ENCODE measurements around the gene MGLL. TPM values are rescaled to one million over a fixed set of nuclear protein-coding genes. Genes with fewer than 3 reads are reported as not detected.

The MGLL gene
- total RNA-seq, 6 experiments from 2014 or later = 128 to 144 (median 129) TPM

DNA sequence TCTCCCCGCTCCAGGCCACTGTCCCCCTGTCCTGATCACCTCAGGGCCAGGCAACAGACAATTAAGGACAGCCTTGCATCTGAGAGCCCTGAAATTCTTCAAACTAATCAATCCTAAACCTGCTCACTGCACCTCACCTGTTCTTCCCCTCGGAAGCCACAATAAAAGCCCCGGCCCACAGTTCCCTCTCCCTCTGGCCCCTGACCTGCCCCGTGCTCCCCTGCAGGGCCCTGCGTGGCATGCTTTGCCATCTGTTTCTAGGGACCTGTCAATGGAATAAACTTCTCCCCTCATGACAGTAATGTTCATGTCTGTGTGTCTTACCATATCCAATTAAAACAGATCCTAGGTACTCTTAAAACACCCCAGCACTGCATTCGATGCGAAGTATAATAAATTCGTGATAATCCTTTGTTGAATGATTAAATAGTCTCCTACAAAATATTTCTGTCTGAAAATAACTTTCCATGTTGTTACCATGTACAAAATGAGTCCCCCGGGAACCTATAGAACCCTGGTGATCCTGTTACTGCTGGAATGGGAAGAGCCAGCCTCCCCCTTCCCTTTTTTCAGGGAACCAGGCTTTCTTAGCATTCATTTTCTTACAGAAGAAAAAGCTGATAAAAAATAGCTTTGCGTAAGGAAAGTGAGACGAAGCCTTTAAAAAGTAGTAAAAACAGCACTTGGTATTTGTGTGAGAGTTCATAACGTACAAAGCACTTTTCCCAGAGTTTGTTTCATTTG, 90.6 kb downstream of the MGLL start:
- H3K36me3 Mint-ChIP-seq (ENCODE audit: low read depth) = peaks cover 14% of the 10 kb centered on the region; the same call in 1 of the 2 replicates

DNA sequence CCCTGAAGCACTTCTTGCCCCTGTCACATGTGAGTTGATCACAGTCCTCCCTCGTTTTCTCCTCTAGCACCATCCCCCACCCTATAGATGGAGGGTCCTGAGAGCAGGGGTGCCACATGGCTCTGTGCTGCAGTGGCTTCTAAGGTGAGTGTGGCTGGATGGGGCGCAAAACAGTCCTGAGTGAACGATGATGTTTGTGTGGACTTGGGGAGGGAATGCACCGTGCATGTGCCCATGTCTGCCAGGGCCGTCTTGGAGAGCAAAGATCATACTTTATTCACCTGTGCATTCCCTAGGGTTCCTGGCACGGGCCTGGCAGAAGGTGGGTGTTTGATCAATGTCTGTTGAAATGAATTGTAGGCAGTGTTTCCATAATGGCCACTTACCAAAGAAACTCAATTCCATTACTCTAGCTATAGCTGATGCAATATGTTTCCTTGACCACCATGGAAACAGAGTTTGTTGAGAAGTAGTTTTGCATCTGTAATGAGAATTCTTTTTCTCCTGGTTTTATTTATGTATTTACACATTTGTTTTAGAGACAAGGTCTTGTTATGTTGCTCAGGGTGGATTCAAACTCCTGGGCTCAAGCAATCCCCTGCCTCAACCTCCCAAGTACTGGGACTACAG, 91.5 kb downstream of the MGLL start:
- TF ChIP-seq, protein P1, sequence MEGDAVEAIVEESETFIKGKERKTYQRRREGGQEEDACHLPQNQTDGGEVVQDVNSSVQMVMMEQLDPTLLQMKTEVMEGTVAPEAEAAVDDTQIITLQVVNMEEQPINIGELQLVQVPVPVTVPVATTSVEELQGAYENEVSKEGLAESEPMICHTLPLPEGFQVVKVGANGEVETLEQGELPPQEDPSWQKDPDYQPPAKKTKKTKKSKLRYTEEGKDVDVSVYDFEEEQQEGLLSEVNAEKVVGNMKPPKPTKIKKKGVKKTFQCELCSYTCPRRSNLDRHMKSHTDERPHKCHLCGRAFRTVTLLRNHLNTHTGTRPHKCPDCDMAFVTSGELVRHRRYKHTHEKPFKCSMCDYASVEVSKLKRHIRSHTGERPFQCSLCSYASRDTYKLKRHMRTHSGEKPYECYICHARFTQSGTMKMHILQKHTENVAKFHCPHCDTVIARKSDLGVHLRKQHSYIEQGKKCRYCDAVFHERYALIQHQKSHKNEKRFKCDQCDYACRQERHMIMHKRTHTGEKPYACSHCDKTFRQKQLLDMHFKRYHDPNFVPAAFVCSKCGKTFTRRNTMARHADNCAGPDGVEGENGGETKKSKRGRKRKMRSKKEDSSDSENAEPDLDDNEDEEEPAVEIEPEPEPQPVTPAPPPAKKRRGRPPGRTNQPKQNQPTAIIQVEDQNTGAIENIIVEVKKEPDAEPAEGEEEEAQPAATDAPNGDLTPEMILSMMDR (IDR thresholded peaks at IDR 0.05) = no peak
- no peaks in the 10 kb centered on the region for H3K9me3 Mint-ChIP-seq
- H3K4me1 Mint-ChIP-seq (ENCODE audit: low read depth) = peaks cover 40% of the 10 kb centered on the region
- peak overlapping the region; percentile 46; the same call in 1 of the 2 replicates for H3K27ac Mint-ChIP-seq
- H3K27me3 Mint-ChIP-seq (ENCODE audit: insufficient read depth) = no peaks in the 10 kb centered on the region
- DNase-seq = no peak
- H3K4me3 Mint-ChIP-seq = no peak overlapping the region
- peaks cover 14% of the 10 kb centered on the region; the same call in 1 of the 2 replicates for H3K36me3 Mint-ChIP-seq (ENCODE audit: low read depth)

More for the DNA sequence above, 90.6 kb downstream of the MGLL start:
- DNase-seq = no peak
- H3K27ac Mint-ChIP-seq = no peak overlapping the region
- no peak overlapping the region for H3K4me3 Mint-ChIP-seq
- H3K9me3 Mint-ChIP-seq = no peaks in the 10 kb centered on the region
- H3K4me1 Mint-ChIP-seq (ENCODE audit: low read depth) = peaks cover 48% of the 10 kb centered on the region
- no peaks in the 10 kb centered on the region for H3K27me3 Mint-ChIP-seq (ENCODE audit: insufficient read depth)
- TF ChIP-seq, protein P1 (IDR thresholded peaks at IDR 0.05) = no peak

DNA sequence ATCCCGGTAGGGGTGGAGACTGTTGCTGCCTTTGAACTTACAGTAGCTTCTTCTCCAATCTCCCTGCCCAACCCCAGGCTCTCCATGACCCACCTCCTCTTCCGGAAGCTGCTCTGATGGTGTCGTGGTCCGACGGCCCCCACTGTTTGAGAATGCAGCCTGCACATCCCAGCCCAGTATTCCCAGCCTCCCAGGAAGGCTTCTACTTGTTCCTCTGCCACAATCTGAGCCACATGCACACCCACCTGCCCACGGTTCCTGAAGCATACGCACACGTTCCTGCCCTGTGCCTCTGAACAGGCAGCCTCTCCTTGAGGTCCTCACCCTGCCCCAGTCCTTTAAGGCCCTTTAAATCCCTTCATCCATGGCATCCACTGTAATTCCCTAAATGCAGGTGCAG, 92.1 kb downstream of the MGLL start:
- Mint-ChIP-seq H3K4me3 (no peak overlapping the region), H3K27ac (no peak overlapping the region), H3K36me3 (ENCODE audit: low read depth) (peaks cover 19% of the 10 kb centered on the region), H3K27me3 (ENCODE audit: insufficient read depth) (no peaks in the 10 kb centered on the region), H3K9me3 (no peaks in the 10 kb centered on the region), H3K4me1 (ENCODE audit: low read depth) (peaks cover 35% of the 10 kb centered on the region)
- TF ChIP-seq, protein P1 (IDR thresholded peaks at IDR 0.05) = no peak
- DNase-seq = no peak

DNA sequence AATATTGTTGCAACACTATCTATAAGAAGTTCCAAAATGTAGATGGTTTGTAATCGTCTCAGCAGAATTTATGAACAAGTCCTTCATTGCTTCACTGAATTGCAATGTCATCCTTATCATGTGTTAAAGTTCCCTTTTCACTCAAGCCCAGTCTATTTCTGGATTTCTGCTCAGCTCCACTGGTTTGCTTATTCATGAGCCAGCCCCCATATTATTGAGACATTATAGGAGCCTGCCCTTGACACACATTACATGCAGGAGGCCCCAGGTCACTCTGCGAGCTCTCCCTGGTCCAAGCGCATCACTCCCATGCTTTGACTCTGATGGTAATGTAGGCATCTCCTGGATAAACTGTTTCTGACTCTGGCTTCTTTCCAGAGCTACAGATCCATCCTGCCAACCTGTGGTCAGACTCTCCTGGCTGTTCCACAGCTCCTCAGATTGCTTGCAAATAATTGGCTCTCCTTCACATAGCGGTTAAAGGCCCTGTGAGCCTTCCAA, 92.7 kb downstream of the MGLL start:
- no peak for DNase-seq
- H3K36me3 Mint-ChIP-seq (ENCODE audit: low read depth) = peaks cover 25% of the 10 kb centered on the region
- TF ChIP-seq, protein P1 (IDR thresholded peaks at IDR 0.05) = no peak
- no peak overlapping the region for H3K4me3 Mint-ChIP-seq
- H3K4me1 Mint-ChIP-seq (ENCODE audit: low read depth) = peaks cover 34% of the 10 kb centered on the region
- no peaks in the 10 kb centered on the region for H3K9me3 Mint-ChIP-seq
- H3K27ac Mint-ChIP-seq = no peak overlapping the region
- peaks cover 3% of the 10 kb centered on the region for H3K27me3 Mint-ChIP-seq (ENCODE audit: insufficient read depth)

DNA sequence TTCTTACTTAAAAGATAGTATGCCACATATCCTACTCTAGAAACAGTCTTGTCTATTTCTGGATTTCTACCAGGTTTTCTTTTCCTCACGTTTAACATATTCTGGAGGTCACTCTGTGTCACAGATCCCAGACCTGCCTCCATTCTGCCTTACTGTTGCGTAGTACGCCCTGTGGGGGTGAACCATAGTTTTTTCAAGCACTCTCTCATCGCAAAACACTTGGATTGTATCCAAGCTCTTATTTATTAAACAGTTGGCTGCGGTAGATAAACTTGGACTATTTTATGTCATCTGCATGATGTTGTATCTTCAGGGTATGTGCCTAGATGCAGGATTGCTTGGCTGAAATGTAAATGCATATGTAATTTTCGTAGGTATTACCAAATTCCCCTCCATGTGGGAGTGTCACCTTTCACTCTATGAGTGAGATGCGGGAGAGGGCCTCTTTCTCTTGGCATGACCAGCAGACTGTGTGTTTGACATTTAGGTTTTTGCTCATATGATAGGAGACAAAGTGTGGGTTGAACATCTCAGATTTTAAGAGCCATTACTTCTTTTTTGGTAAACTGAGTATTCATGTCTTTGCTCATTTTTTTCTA, 93.8 kb downstream of the MGLL start:
- TF ChIP-seq, protein P1 (IDR thresholded peaks at IDR 0.05) = no peak
- Mint-ChIP-seq H3K9me3 (no peaks in the 10 kb centered on the region), H3K4me3 (no peak overlapping the region), H3K27ac (no peak overlapping the region), H3K4me1 (ENCODE audit: low read depth) (peaks cover 26% of the 10 kb centered on the region), H3K36me3 (ENCODE audit: low read depth) (peaks cover 32% of the 10 kb centered on the region), H3K27me3 (ENCODE audit: insufficient read depth) (peaks cover 3% of the 10 kb centered on the region)
- DNase-seq = no peak

Measured in HFFc6 (cell line).